Panc1 (cell line): Measurements from ENCODE around the gene UFD1. TPM values are rescaled to one million over a fixed set of nuclear protein-coding genes. Genes with fewer than 3 reads are reported as not detected.

Experiments
- ATAC-seq: fragments of 200-7000 bp; cut with Tn5 transposase; 2 replicates; pipeline ENCODE4 v1.9.1; 2020; ENCODE audit warnings: mild to moderate bottlenecking, moderate library complexity
- BruUV-seq: library from RNA; stranded (reverse); fragments of 400-500 nt; replicated peaks from 2 replicates; lab custom pipeline; 2021; lab: Mats Ljungman, UMichigan
- CTCF ChIA-PET: fragments of 300-600 bp; sonication (Branson Sonifier 250); formaldehyde crosslinking; loops from one replicate; lab custom pipeline; 2022; ENCODE audit warnings: antibody characterized with exemption; lab: Charles Lee
- POLR2A ChIA-PET: fragments of 300-600 bp; sonication (Branson Sonifier 250); formaldehyde crosslinking; loops from one replicate; lab custom pipeline; 2022; ENCODE audit warnings: antibody characterized with exemption; lab: Charles Lee
- DNase-seq: peaks from one replicate; pipeline ENCODE4 v3.0.0-alpha.2; 2010; ENCODE audit warnings: low read depth, low spot score
- H3K27ac ChIP-seq: 2 replicates; pipeline ENCODE4 v1.5.1; 2011; ENCODE audit warnings: mild to moderate bottlenecking, low read length, inconsistent platforms
- H3K27me3 ChIP-seq: fragments of 200-500 bp; sonication (Bioruptor generic); 2 replicates; pipeline ENCODE4 v1.6.0; 2014; ENCODE audit warnings: low read length, inconsistent platforms; ENCODE audit not compliant: control insufficient read depth, insufficient read depth
- H3K36me3 ChIP-seq: fragments of 200-500 bp; sonication (Bioruptor generic); 2 replicates; pipeline ENCODE4 v1.5.1; 2014; ENCODE audit warnings: inconsistent platforms, mild to moderate bottlenecking, low read length, moderate library complexity; ENCODE audit not compliant: control insufficient read depth, insufficient read depth
- H3K4me1 ChIP-seq: 2 replicates; pipeline ENCODE4 v1.5.1; 2011; ENCODE audit warnings: inconsistent platforms, mild to moderate bottlenecking, low read length, moderate library complexity; ENCODE audit not compliant: control insufficient read depth, insufficient read depth
- H3K4me3 ChIP-seq, 2 experiments: 2 replicates each; pipeline ENCODE4 v1.5.1; 2011 to 2012; ENCODE audit warnings: low read depth in 2 of 2, low read length in 2 of 2, mild to moderate bottlenecking in 2 of 2, inconsistent platforms in 1 of 2, moderate library complexity in 1 of 2
- H3K9me3 ChIP-seq: fragments of 200-500 bp; sonication (Bioruptor generic); 2 replicates; pipeline ENCODE4 v1.5.1; 2014; ENCODE audit warnings: low read depth, mild to moderate bottlenecking, inconsistent platforms, low read length, moderate library complexity; ENCODE audit not compliant: control insufficient read depth, insufficient read depth
- POLR2AphosphoS5 ChIP-seq: IDR thresholded peaks from 2 replicates; pipeline ENCODE4 v1.6.1; 2012; ENCODE audit warnings: mild to moderate bottlenecking, low read depth, low read length, moderate library complexity
- SIN3A ChIP-seq: IDR thresholded peaks from 2 replicates; pipeline ENCODE4 v1.6.1; 2012; ENCODE audit warnings: low read depth, mild to moderate bottlenecking, low read length, moderate library complexity, borderline replicate concordance; ENCODE audit not compliant: insufficient read depth
- TCF7L2 ChIP-seq: IDR thresholded peaks from 2 replicates; pipeline ENCODE4 v1.6.1; 2011; ENCODE audit warnings: mild to moderate bottlenecking, low read depth, low read length, inconsistent platforms
- in situ Hi-C: cut with HindIII; loops from 2 replicates; pipeline ENCODE4 v1.10.0; 2016; ENCODE audit warnings: low sequenced_read_pairs, low pct_unique_long_range_greater_than_20kb
- intact Hi-C: fragments of 100-400 bp; cut with micrococcal nuclease; formaldehyde crosslinking; loops from one replicate; pipeline ENCODE4 v1.10.0; 2022; ENCODE audit not compliant: unreplicated experiment
- total RNA-seq: library from RNA; stranded (reverse); gene quantifications from one replicate; pipeline ENCODE4 v1.2.1, GENCODE V29; 2021; ENCODE audit not compliant: unreplicated experiment
- TF ChIP-seq, protein P1 (sequence below): fragments of 450-650 bp; IDR thresholded peaks from 2 replicates; pipeline ENCODE4 v1.5.1; 2017; ENCODE audit warnings: mild to moderate bottlenecking
- TF ChIP-seq, protein P2 (sequence below), 2 experiments: IDR thresholded peaks; 2 replicates each; pipeline ENCODE4 v1.6.1; 2011 to 2012; ENCODE audit warnings: low read depth in 2 of 2, control low read depth in 1 of 2, low read length in 1 of 2, mild to moderate bottlenecking in 1 of 2, moderate library complexity in 1 of 2; ENCODE audit not compliant: insufficient read depth in 1 of 2

Gene UFD1
- total RNA-seq, 1 experiment from 2014 or later = 82.8 TPM

DNA sequence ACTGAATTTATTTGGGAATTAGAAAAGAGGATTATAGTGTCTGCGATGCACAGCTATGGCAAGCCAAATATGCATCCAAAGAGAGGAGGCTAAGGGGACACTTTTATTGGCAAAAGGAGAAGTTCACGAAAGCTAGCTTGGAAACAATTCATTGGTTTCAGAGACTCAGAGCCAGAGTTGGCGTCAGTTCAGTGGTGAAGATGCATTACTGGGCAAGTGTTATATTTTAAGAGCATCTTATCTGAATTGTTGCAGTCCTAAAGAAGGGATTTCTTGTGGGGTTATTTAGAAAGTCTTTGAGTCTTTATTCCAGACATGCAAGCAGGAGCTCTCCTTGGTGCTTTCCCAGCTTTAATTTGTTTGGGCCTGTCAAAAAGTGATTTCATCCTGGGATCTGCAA, 30.2 kb upstream of the UFD1 start:
- TF ChIP-seq TCF7L2 (no peak), POLR2AphosphoS5 (no peak), SIN3A (no peak)
- TF ChIP-seq, protein P1, sequence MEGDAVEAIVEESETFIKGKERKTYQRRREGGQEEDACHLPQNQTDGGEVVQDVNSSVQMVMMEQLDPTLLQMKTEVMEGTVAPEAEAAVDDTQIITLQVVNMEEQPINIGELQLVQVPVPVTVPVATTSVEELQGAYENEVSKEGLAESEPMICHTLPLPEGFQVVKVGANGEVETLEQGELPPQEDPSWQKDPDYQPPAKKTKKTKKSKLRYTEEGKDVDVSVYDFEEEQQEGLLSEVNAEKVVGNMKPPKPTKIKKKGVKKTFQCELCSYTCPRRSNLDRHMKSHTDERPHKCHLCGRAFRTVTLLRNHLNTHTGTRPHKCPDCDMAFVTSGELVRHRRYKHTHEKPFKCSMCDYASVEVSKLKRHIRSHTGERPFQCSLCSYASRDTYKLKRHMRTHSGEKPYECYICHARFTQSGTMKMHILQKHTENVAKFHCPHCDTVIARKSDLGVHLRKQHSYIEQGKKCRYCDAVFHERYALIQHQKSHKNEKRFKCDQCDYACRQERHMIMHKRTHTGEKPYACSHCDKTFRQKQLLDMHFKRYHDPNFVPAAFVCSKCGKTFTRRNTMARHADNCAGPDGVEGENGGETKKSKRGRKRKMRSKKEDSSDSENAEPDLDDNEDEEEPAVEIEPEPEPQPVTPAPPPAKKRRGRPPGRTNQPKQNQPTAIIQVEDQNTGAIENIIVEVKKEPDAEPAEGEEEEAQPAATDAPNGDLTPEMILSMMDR = no peak
- TF ChIP-seq, protein P2, sequence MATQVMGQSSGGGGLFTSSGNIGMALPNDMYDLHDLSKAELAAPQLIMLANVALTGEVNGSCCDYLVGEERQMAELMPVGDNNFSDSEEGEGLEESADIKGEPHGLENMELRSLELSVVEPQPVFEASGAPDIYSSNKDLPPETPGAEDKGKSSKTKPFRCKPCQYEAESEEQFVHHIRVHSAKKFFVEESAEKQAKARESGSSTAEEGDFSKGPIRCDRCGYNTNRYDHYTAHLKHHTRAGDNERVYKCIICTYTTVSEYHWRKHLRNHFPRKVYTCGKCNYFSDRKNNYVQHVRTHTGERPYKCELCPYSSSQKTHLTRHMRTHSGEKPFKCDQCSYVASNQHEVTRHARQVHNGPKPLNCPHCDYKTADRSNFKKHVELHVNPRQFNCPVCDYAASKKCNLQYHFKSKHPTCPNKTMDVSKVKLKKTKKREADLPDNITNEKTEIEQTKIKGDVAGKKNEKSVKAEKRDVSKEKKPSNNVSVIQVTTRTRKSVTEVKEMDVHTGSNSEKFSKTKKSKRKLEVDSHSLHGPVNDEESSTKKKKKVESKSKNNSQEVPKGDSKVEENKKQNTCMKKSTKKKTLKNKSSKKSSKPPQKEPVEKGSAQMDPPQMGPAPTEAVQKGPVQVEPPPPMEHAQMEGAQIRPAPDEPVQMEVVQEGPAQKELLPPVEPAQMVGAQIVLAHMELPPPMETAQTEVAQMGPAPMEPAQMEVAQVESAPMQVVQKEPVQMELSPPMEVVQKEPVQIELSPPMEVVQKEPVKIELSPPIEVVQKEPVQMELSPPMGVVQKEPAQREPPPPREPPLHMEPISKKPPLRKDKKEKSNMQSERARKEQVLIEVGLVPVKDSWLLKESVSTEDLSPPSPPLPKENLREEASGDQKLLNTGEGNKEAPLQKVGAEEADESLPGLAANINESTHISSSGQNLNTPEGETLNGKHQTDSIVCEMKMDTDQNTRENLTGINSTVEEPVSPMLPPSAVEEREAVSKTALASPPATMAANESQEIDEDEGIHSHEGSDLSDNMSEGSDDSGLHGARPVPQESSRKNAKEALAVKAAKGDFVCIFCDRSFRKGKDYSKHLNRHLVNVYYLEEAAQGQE (IDR thresholded peaks at IDR 0.05; ENCODE audit: insufficient read depth in 1 of 2, low read depth in 2 of 2, low read length in 1 of 2) = 0 out of 4 replicates have a peak, but pooled peaks of 1 of the 2 experiments have one; percentile 20
- no peak overlapping the region for H3K4me3 ChIP-seq
- POLR2A ChIA-PET = no interaction called here
- ATAC-seq (no peak), DNase-seq (no peak)
- H3K4me1 ChIP-seq = no peaks in the 10 kb centered on the region
- no peaks in the 10 kb centered on the region for H3K9me3 ChIP-seq
- in situ Hi-C loops (no loop called here), intact Hi-C loops (no loop called here)
- no peaks in the 10 kb centered on the region for H3K27me3 ChIP-seq
- H3K36me3 ChIP-seq = no peaks in the 10 kb centered on the region; the same call in 1 of the 2 replicates
- no TSS peak for BruUV-seq
- H3K27ac ChIP-seq = no peak overlapping the region
- CTCF ChIA-PET = no interaction called here

DNA sequence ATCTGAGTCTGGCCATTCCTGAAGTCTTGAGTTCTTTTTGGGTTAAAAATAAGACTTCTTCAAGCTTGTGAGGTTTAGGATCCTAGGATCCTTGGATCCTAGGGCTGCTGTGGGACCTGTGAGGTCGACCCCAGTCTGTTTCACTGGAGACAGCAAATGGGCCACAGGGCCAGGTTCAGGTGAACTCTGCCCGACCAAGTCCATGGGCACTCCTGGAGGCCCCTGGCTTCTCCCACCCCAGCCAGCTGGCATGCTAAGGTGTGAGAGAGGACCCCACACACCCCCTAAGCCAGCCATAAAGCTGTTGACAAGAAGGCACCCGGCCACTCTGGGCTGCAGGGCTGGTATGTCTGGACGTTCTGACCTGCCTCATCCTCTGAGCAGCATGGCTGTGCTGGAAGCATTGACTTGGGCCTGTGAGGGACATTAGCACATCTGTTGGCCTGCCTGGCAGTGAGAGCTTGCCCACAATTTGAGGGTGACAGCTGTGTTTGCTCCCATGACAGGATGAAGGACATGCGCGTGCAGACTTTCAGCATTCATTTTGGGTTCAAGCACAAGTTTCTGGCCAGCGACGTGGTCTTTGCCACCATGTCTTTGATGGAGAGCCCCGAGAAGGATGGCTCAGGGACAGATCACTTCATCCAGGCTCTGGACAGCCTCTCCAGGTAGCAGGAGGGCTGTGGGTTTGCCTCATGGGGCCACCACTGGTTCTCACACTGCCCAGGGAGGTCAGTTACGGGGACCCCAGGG, 29.2 kb upstream of the UFD1 start:
- in situ Hi-C loops (no loop called here), intact Hi-C loops (no loop called here)
- Histone ChIP-seq H3K36me3 (no peaks in the 10 kb centered on the region; the same call in 1 of the 2 replicates), H3K4me1 (no peaks in the 10 kb centered on the region), H3K27ac (no peak overlapping the region), H3K9me3 (no peaks in the 10 kb centered on the region), H3K27me3 (no peaks in the 10 kb centered on the region), H3K4me3 (no peak overlapping the region)
- POLR2A ChIA-PET = no interaction called here
- DNase-seq = no peak
- no TSS peak for BruUV-seq
- CTCF ChIA-PET = no interaction called here
- no peak for ATAC-seq
- TF ChIP-seq TCF7L2 (no peak), POLR2AphosphoS5 (no peak), SIN3A (no peak)
- TF ChIP-seq, protein P2 (IDR thresholded peaks at IDR 0.05; ENCODE audit: insufficient read depth in 1 of 2, low read depth in 2 of 2, low read length in 1 of 2) = no peak
- TF ChIP-seq, protein P1 = no peak
